Transverse colon (tissue), 4 donors: ENCODE measurements around the gene NR2F1-AS1. TPM values are rescaled to one million over a fixed set of nuclear protein-coding genes. Genes with fewer than 3 reads are reported as not detected.
"Not testable (repeated sequence)": the region's sequence is repeated elsewhere in the genome, so short reads cannot be mapped to it uniquely, and the experiment has no call there.

Experiments used
- DNase-seq: peaks from one replicate; pipeline ENCODE4 v3.0.0-alpha.2; 2019
- H3K27ac ChIP-seq, 4 donors: fragments of 200-600 bp; sonication (generic); 2 replicates each; pipeline ENCODE4 v1.5.1; 2016 to 2018; ENCODE audit warnings: inconsistent platforms in 4 of 4
- H3K27me3 ChIP-seq: fragments of 200-600 bp; sonication (generic); 2 replicates; pipeline ENCODE4 v1.5.1; 2017; ENCODE audit warnings: inconsistent platforms
- H3K36me3 ChIP-seq, 4 donors: fragments of 200-600 bp; sonication (generic); 2 replicates each; pipeline ENCODE4 v1.5.1; 2017 to 2019; ENCODE audit warnings: inconsistent platforms in 4 of 4
- H3K4me1 ChIP-seq, 4 donors: fragments of 200-600 bp; sonication (generic); 2 replicates each; pipeline ENCODE4 v1.5.1; 2017 to 2020; ENCODE audit warnings: inconsistent platforms in 4 of 4
- H3K4me3 ChIP-seq, 4 donors: fragments of 200-600 bp; sonication (generic); 1 replicate in 1 of 4; 2 replicates in 3 of 4; pipeline versions ENCODE4 v1.5.1 to v1.6.1; 2017 to 2019; ENCODE audit warnings: inconsistent platforms in 4 of 4
- H3K9me3 ChIP-seq, 2 donors: fragments of 200-600 bp; sonication (generic); 2 replicates each; pipeline ENCODE4 v1.5.1; 2017 to 2019; ENCODE audit warnings: inconsistent platforms in 2 of 2
- CTCF ChIP-seq, 5 experiments: fragments of 200-600 bp in 3 of 5; fragments of 450-650 bp in 2 of 5; sonication (generic) in 3 of 5; IDR thresholded peaks; 1 replicate in 2 of 5; 2 replicates in 3 of 5; pipeline ENCODE4 v1.5.1; 2016 to 2017; ENCODE audit warnings: antibody characterized with exemption in 5 of 5, inconsistent platforms in 3 of 5, mild to moderate bottlenecking in 2 of 5, moderate library complexity in 1 of 5
- EP300 ChIP-seq: sonication (generic); formaldehyde crosslinking; IDR thresholded peaks from one replicate; pipeline ENCODE4 v1.6.1; 2017; ENCODE audit warnings: antibody characterized with exemption, low read depth
- POLR2A ChIP-seq: fragments of 450-650 bp; IDR thresholded peaks from one replicate; pipeline ENCODE4 v1.6.1; 2016; ENCODE audit warnings: antibody characterized with exemption, mild to moderate bottlenecking, moderate library complexity
- POLR2AphosphoS5 ChIP-seq, 3 donors: sonication (generic); formaldehyde crosslinking; IDR thresholded peaks; one replicate each; pipeline ENCODE4 v1.6.1; 2016; ENCODE audit warnings: antibody characterized with exemption in 3 of 3
- WGBS, 2 donors: methylation state at CpG; one replicate each; pipeline ENCODE4 v1.1.5; 2018; ENCODE audit warnings: low coverage in 1 of 2; 5-methylcytosine and 5-hydroxymethylcytosine counted together
- in situ Hi-C, 4 donors: fragments of 200-750 bp; cut with MboI; loops; one replicate each; pipeline versions ENCODE4 v1.15.0 to v1.15.1; 2017; ENCODE audit warnings: low sequenced_read_pairs in 3 of 4, low pct_ligation_motif_present in 1 of 4, low pct_unique_long_range_greater_than_20kb in 1 of 4
- intact Hi-C: fragments of 100-400 bp; cut with DNase I; formaldehyde crosslinking; loops from one replicate; pipeline ENCODE4 v1.15.1; 2023; ENCODE audit warnings: low total_unique reads
- total RNA-seq, 4 donors: library from RNA; depleted of rRNA; stranded (reverse); fragments of >200 nt; gene quantifications; one replicate each; pipeline ENCODE4 v1.1.0, GENCODE V29; 2016

The NR2F1-AS1 gene
- total RNA-seq, 4 donors from 2014 or later: 1.2 to 3.7 (median 2.2) TPM

- Histone ChIP-seq H3K27ac (no peak overlapping the region), H3K4me3 (no peak overlapping the region), H3K9me3 (peaks cover 0 to 10% of the 10 kb centered on the region in 2 donors), H3K36me3 (no peaks in the 10 kb centered on the region), H3K27me3 (no peaks in the 10 kb centered on the region), H3K4me1 (no peaks in the 10 kb centered on the region)
- intact Hi-C loops: no loop called here
- in situ Hi-C loops: no loop called here
- TF ChIP-seq EP300 (no peak), POLR2AphosphoS5 (IDR thresholded peaks at IDR 0.05) (no peak), CTCF (IDR thresholded peaks at IDR 0.05) (no peak), POLR2A (no peak)
- 100% methylated on average over 1 of the region's 1 CpG for WGBS, 2 donors
- DNase-seq: no peak
Measured at GRCh38 chr5:93462916-93463315, 118.1 kb downstream of the NR2F1-AS1 start.

GRCh38 chr5:93461756-93462155, 119.3 kb downstream of the NR2F1-AS1 start:
- TF ChIP-seq POLR2AphosphoS5 (IDR thresholded peaks at IDR 0.05) (no peak), POLR2A (no peak)
- WGBS, 2 donors: 74 to 79% methylated on average over 1 of the region's 1 CpG
- intact Hi-C loops: no loop called here

GRCh38 chr5:93460286-93460685, 120.7 kb downstream of the NR2F1-AS1 start:
- no peak for TF ChIP-seq CTCF (IDR thresholded peaks at IDR 0.05)
- TF ChIP-seq POLR2A: no peak
- no peak for TF ChIP-seq POLR2AphosphoS5 (IDR thresholded peaks at IDR 0.05)
- no peak for TF ChIP-seq EP300
- in situ Hi-C loops: no loop called here
- Histone ChIP-seq H3K27ac (no peak overlapping the region), H3K36me3 (no peaks in the 10 kb centered on the region), H3K27me3 (no peaks in the 10 kb centered on the region), H3K4me1 (no peaks in the 10 kb centered on the region), H3K4me3 (no peak overlapping the region), H3K9me3 (peaks cover 0 to 10% of the 10 kb centered on the region in 2 donors)
- DNase-seq: no peak
- WGBS, 2 donors: 78 to 86% methylated on average over 2 of the region's 2 CpGs
- intact Hi-C loops: no loop called here

More at GRCh38 chr5:93461756-93462155, 119.3 kb downstream of the NR2F1-AS1 start:
- Histone ChIP-seq H3K4me1 (no peaks in the 10 kb centered on the region), H3K9me3 (peaks cover 0 to 10% of the 10 kb centered on the region in 2 donors), H3K27ac (no peak overlapping the region), H3K4me3 (no peak overlapping the region), H3K27me3 (no peaks in the 10 kb centered on the region), H3K36me3 (no peaks in the 10 kb centered on the region)
- DNase-seq: no peak
- in situ Hi-C loops: no loop called here

- H3K9me3 ChIP-seq, H3K27me3 ChIP-seq, H3K4me1 ChIP-seq, H3K4me3 ChIP-seq, intact Hi-C loops, DNase-seq, in situ Hi-C loops, H3K27ac ChIP-seq, H3K36me3 ChIP-seq: not testable (repeated sequence)
- WGBS, 2 donors: 77 to 79% methylated on average over 6 to 8 of the region's 8 CpGs
Measured at GRCh38 chr5:93456796-93457195, 124.2 kb downstream of the NR2F1-AS1 start.

- Histone ChIP-seq H3K4me1 (no peaks in the 10 kb centered on the region), H3K36me3 (no peaks in the 10 kb centered on the region), H3K4me3 (no peak overlapping the region), H3K27ac (no peak overlapping the region), H3K27me3 (no peaks in the 10 kb centered on the region), H3K9me3 (no peaks in the 10 kb centered on the region)
- in situ Hi-C loops: no loop called here
- TF ChIP-seq EP300 (no peak), POLR2AphosphoS5 (IDR thresholded peaks at IDR 0.05) (no peak)
- no peak for DNase-seq
- WGBS, 2 donors: 90 to 91% methylated on average over 1 of the region's 1 CpG
- intact Hi-C loops: no loop called here
Measured at GRCh38 chr5:93454896-93455295, 126.1 kb downstream of the NR2F1-AS1 start.

- TF ChIP-seq POLR2AphosphoS5 (IDR thresholded peaks at IDR 0.05) (no peak), EP300 (no peak), CTCF (IDR thresholded peaks at IDR 0.05) (no peak), POLR2A (no peak)
- Histone ChIP-seq H3K4me3 (no peak overlapping the region), H3K36me3 (no peaks in the 10 kb centered on the region), H3K27ac (no peak overlapping the region), H3K4me1 (no peaks in the 10 kb centered on the region), H3K9me3 (no peaks in the 10 kb centered on the region), H3K27me3 (no peaks in the 10 kb centered on the region)
- intact Hi-C loops (no loop called here), in situ Hi-C loops (no loop called here)
- no peak for DNase-seq
Measured at GRCh38 chr5:93452255-93452654, 128.8 kb downstream of the NR2F1-AS1 start.
